Endothelial cell of umbilical vein (primary cell): ENCODE data around the gene SHKBP1. TPM values are rescaled to one million over a fixed set of nuclear protein-coding genes. Genes with fewer than 3 reads are reported as not detected.

Source experiments
- BruUV-seq: library from RNA; stranded (reverse); fragments of 400-500 nt; replicated peaks from 2 replicates; lab custom pipeline; 2021; lab: Mats Ljungman, UMichigan
- CTCF ChIA-PET: fragments of 300-600, 350-600 bp; sonication (Branson Sonifier 250); formaldehyde crosslinking; loops from one replicate; lab custom pipeline; 2021; ENCODE audit warnings: antibody characterized with exemption, inconsistent platforms; lab: Charles Lee
- POLR2A ChIA-PET: fragments of 300-600, 350-600 bp; sonication (Branson Sonifier 250); formaldehyde crosslinking; loops from one replicate; lab custom pipeline; 2021; ENCODE audit warnings: antibody characterized with exemption, inconsistent platforms; lab: Charles Lee
- DNase-seq: peaks from one replicate; pipeline ENCODE4 v3.0.0-alpha.2; 2011; ENCODE audit warnings: low read depth, low spot score
- FAIRE-seq: peaks from 2 replicates; lab custom pipeline; 2011; peaks lifted over from hg19 to GRCh38; lab: Jason Lieb, UNC
- H2AFZ ChIP-seq: 2 replicates; pipeline ENCODE4 v1.6.0; 2012; ENCODE audit warnings: low read depth, low read length, control low read depth, inconsistent platforms
- H3K27ac ChIP-seq: 2 replicates; pipeline ENCODE4 v1.5.1; 2011; ENCODE audit warnings: low read depth, mild to moderate bottlenecking, control low read depth, low read length, moderate library complexity; ENCODE audit not compliant: insufficient read depth
- H3K27me3 ChIP-seq, 2 experiments: 2 replicates each; pipeline versions ENCODE4 v1.6.0 to v1.6.1; 2011; ENCODE audit warnings: low read length in 2 of 2, mixed read lengths in 1 of 2; ENCODE audit not compliant: control insufficient read depth in 2 of 2, insufficient read depth in 2 of 2
- H3K36me3 ChIP-seq, 2 experiments: 2 replicates in 1 of 2; 3 replicates in 1 of 2; pipeline ENCODE4 v1.5.1; 2011; ENCODE audit warnings: low read length in 2 of 2, mild to moderate bottlenecking in 1 of 2, moderate library complexity in 1 of 2; ENCODE audit not compliant: control insufficient read depth in 2 of 2, insufficient read depth in 2 of 2; ENCODE audit errors: extremely low read depth in 1 of 2
- H3K4me1 ChIP-seq: 3 replicates; pipeline ENCODE4 v1.5.1; 2011; ENCODE audit warnings: mild to moderate bottlenecking, low read length; ENCODE audit not compliant: control insufficient read depth, insufficient read depth; ENCODE audit errors: extremely low read depth
- H3K4me2 ChIP-seq: 2 replicates; pipeline ENCODE4 v1.6.1; 2011; ENCODE audit warnings: low read length, control low read depth, mixed read lengths; ENCODE audit not compliant: insufficient read depth
- H3K4me3 ChIP-seq, 3 experiments: fragments of 200-600 bp in 1 of 3; sonication (generic), shearing (Covaris generic) in 1 of 3; replicated peaks in 1 of 3; 2 replicates each; pipeline ENCODE4 v1.5.1; 2011 to 2016; ENCODE audit warnings: control low read depth in 3 of 3, low read length in 3 of 3, mild to moderate bottlenecking in 2 of 3, inconsistent platforms in 1 of 3, low read depth in 1 of 3, moderate library complexity in 1 of 3; ENCODE audit not compliant: insufficient read depth in 1 of 3
- H3K79me2 ChIP-seq: 2 replicates; pipeline ENCODE4 v1.6.0; 2012; ENCODE audit warnings: low read length, inconsistent platforms; ENCODE audit not compliant: control insufficient read depth, insufficient read depth
- H3K9ac ChIP-seq: replicated peaks from 2 replicates; pipeline ENCODE3; 2011; ENCODE audit warnings: low read length, control low read depth; ENCODE audit not compliant: insufficient read depth; ENCODE audit errors: extremely low read depth
- H3K9me1 ChIP-seq: replicated peaks from 3 replicates; pipeline ENCODE4 v1.6.0; 2011; ENCODE audit warnings: mild to moderate bottlenecking, low read length; ENCODE audit not compliant: control insufficient read depth, insufficient read depth; ENCODE audit errors: extremely low read depth
- H3K9me3 ChIP-seq: replicated peaks from 2 replicates; pipeline ENCODE4 v1.5.1; 2012; ENCODE audit warnings: low read length, inconsistent platforms; ENCODE audit not compliant: control insufficient read depth, insufficient read depth
- H4K20me1 ChIP-seq: replicated peaks from 2 replicates; pipeline ENCODE3; 2011; ENCODE audit warnings: mild to moderate bottlenecking, low read length; ENCODE audit not compliant: control insufficient read depth, insufficient read depth; ENCODE audit errors: extremely low read depth
- CTCF ChIP-seq, 2 donors: IDR thresholded peaks; 1 replicate in 1 of 2; 2 replicates in 1 of 2; pipeline ENCODE4 v1.5.1; 2011; ENCODE audit warnings: low read length in 2 of 2, mild to moderate bottlenecking in 2 of 2, moderate library complexity in 2 of 2, control low read depth in 1 of 2, inconsistent platforms in 1 of 2, low read depth in 1 of 2; ENCODE audit not compliant: insufficient read depth in 1 of 2; ENCODE audit errors: extremely low read depth in 1 of 2
- EZH2 ChIP-seq: IDR thresholded peaks from 2 replicates; pipeline ENCODE4 v1.6.1; 2012; ENCODE audit warnings: borderline replicate concordance, low read depth, mild to moderate bottlenecking, moderate library complexity, low read length, inconsistent platforms; ENCODE audit not compliant: severe bottlenecking
- FOS ChIP-seq: IDR thresholded peaks from 2 replicates; pipeline ENCODE4 v1.6.1; 2011; ENCODE audit warnings: mild to moderate bottlenecking, low read length, moderate library complexity, borderline replicate concordance; ENCODE audit not compliant: insufficient read depth
- GATA2 ChIP-seq: IDR thresholded peaks from 2 replicates; pipeline ENCODE4 v1.7.0; 2011; ENCODE audit warnings: low read depth, mild to moderate bottlenecking, moderate library complexity, mixed read lengths, low read length; ENCODE audit not compliant: insufficient read length, insufficient read depth
- JUN ChIP-seq: IDR thresholded peaks from 2 replicates; pipeline ENCODE4 v1.6.1; 2011; ENCODE audit warnings: borderline replicate concordance, low read depth; ENCODE audit not compliant: insufficient read length, insufficient read depth
- MAX ChIP-seq: IDR thresholded peaks from 2 replicates; pipeline ENCODE4 v1.6.1; 2011; ENCODE audit not compliant: insufficient read depth, insufficient read length
- MYC ChIP-seq: IDR thresholded peaks from one replicate; pipeline ENCODE4 v1.6.1; 2011; ENCODE audit warnings: mild to moderate bottlenecking, low read depth, low read length
- POLR2A ChIP-seq: IDR thresholded peaks from 2 replicates; pipeline ENCODE4 v1.6.1; 2012; ENCODE audit warnings: low read depth, mild to moderate bottlenecking, control low read depth, low read length
- POLR2AphosphoS5 ChIP-seq: IDR thresholded peaks from 2 replicates; pipeline ENCODE4 v1.6.1; 2012; ENCODE audit warnings: low read depth, mild to moderate bottlenecking, control low read depth, low read length, moderate library complexity; ENCODE audit not compliant: insufficient read depth
- dilution Hi-C: fragments of 300-500 bp; cut with MboI; formaldehyde crosslinking; loops from one replicate; pipeline ENCODE4 v1.15.0; 2019; ENCODE audit warnings: low sequenced_read_pairs; ENCODE audit not compliant: extremely low pct_ligation_motif_present
- intact Hi-C: fragments of 100-400 bp; cut with micrococcal nuclease; formaldehyde crosslinking; loops from one replicate; pipeline ENCODE4 v1.10.0; 2022
- polyA plus RNA-seq, 4 experiments: library from polyadenylated mRNA; depleted of rRNA in 3 of 4; stranded (reverse) in 3 of 4; unstranded in 1 of 4; fragments of >200 nt; gene quantifications; 2 replicates each; pipeline versions ENCODE4 v1.2.1 to v1.2.3, GENCODE V29; 2011 to 2012; ENCODE audit warnings: missing spikeins in 1 of 4
- total RNA-seq: library from RNA; stranded (reverse); gene quantifications from 2 replicates; pipeline ENCODE4 v1.2.3, GENCODE V29; 2021

SHKBP1 gene
- total and polyA plus RNA-seq, 2 donors (not counting 3 experiments of a cell fraction or from before 2014, with no cell fraction given) = 106 to 113 TPM

DNA sequence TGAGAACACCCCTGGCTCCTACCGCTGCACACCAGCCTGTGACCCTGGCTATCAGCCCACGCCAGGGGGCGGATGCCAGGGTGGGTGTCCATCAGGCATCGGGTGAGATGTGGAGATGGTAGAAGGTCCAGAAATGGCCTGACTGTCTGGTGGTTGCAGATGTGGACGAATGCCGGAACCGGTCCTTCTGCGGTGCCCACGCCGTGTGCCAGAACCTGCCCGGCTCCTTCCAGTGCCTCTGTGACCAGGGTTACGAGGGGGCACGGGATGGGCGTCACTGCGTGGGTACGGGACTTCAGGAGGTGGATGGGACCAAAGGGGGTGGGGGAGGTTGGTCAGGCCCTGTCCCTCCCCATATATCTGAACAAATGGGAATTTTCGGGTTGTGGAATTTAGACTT lies 40.3 kb downstream of the SHKBP1 start:
- no peak overlapping the region for H2AFZ ChIP-seq
- no peaks in the 10 kb centered on the region for H3K9me1 ChIP-seq
- H3K27ac ChIP-seq = no peak overlapping the region
- FAIRE-seq (no peak), DNase-seq (no peak)
- H3K4me1 ChIP-seq = peaks cover 10% of the 10 kb centered on the region
- BruUV-seq = no TSS peak
- CTCF ChIA-PET = interaction anchor here (7.6 kb wide), 1 partner anchor 17 kb away, joined by 70 read pairs; no protein-coding TSS in a partner anchor
- intact Hi-C loops = no loop called here
- H3K4me2 ChIP-seq = no peak overlapping the region
- no peak overlapping the region for H3K9ac ChIP-seq
- H3K36me3 ChIP-seq = no peaks in the 10 kb centered on the region
- no peaks in the 10 kb centered on the region for H3K79me2 ChIP-seq
- TF ChIP-seq CTCF (IDR thresholded peaks at IDR 0.05; ENCODE audit: extremely low read depth in 1 of 2, insufficient read depth in 1 of 2, low read depth in 1 of 2, low read length in 2 of 2) (no peak), POLR2A (no peak), EZH2 (no peak), MYC (no peak), POLR2AphosphoS5 (no peak), FOS (no peak)
- POLR2A ChIA-PET = no interaction called here
- no peaks in the 10 kb centered on the region for H3K27me3 ChIP-seq
- no peaks in the 10 kb centered on the region for H4K20me1 ChIP-seq
- no peaks in the 10 kb centered on the region for H3K9me3 ChIP-seq
- dilution Hi-C loops = no loop called here
- H3K4me3 ChIP-seq = no peak overlapping the region

- TF ChIP-seq MYC (no peak), EZH2 (no peak), GATA2 (no peak), MAX (no peak), CTCF (IDR thresholded peaks at IDR 0.05; ENCODE audit: extremely low read depth in 1 of 2, insufficient read depth in 1 of 2, low read depth in 1 of 2, low read length in 2 of 2) (no peak), JUN (no peak), POLR2A (no peak), POLR2AphosphoS5 (no peak), FOS (no peak)
- no TSS peak for BruUV-seq
- dilution Hi-C loops = no loop called here
Observed at GRCh38 chr19:40617961-40618360, 41.3 kb downstream of the SHKBP1 start.

More at GRCh38 chr19:40617961-40618360, 41.3 kb downstream of the SHKBP1 start:
- Histone ChIP-seq H3K4me1 (peaks cover 10% of the 10 kb centered on the region), H2AFZ (no peak overlapping the region), H3K9ac (no peak overlapping the region), H3K79me2 (no peaks in the 10 kb centered on the region), H3K9me1 (no peaks in the 10 kb centered on the region), H3K4me2 (no peak overlapping the region), H3K9me3 (no peaks in the 10 kb centered on the region), H3K27me3 (no peaks in the 10 kb centered on the region), H3K36me3 (no peaks in the 10 kb centered on the region), H4K20me1 (no peaks in the 10 kb centered on the region), H3K4me3 (no peak overlapping the region), H3K27ac (no peak overlapping the region)
- intact Hi-C loops = no loop called here
- ChIA-PET CTCF (interaction anchor here (0.9 to 7.6 kb wide), 2 partner anchors 13 to 16 kb away, joined by 3 to 70 read pairs; no protein-coding TSS in a partner anchor), POLR2A (no interaction called here)
- DNase-seq = no peak
- FAIRE-seq = no peak
